HepG2 (cell line): Measurements from ENCODE around the gene LDLRAD4. TPM values are rescaled to one million over a fixed set of nuclear protein-coding genes. Genes with fewer than 3 reads are reported as not detected.

ENCODE experiments used
- ATAC-seq: fragments of 200-7000 bp; cut with Tn5 transposase; 3 replicates; pipeline ENCODE4 v1.9.1; 2020; ENCODE audit warnings: mild to moderate bottlenecking, moderate library complexity
- BruUV-seq: library from RNA; stranded (reverse); fragments of 400-500 nt; replicated peaks from 2 replicates; lab custom pipeline; 2021; lab: Mats Ljungman, UMichigan
- CTCF ChIA-PET: fragments of 300-600 bp; formaldehyde crosslinking; extraction: SDS; loops from one replicate; lab custom pipeline; 2021; ENCODE audit warnings: low total read pairs, inconsistent platforms, low intra/inter-chr PET ratio; lab: Yijun Ruan, JAX
- POLR2A ChIA-PET: fragments of 350-600 bp; sonication (Branson Sonifier 250); formaldehyde crosslinking; loops from one replicate; lab custom pipeline; 2020; ENCODE audit warnings: antibody characterized with exemption, inconsistent platforms; lab: Yijun Ruan, JAX
- DNase-seq: peaks from one replicate; pipeline ENCODE4 v3.0.0-alpha.2; 2015; ENCODE audit warnings: low spot score
- FAIRE-seq: peaks from 3 replicates; lab custom pipeline; 2011; peaks lifted over from hg19 to GRCh38; lab: Jason Lieb, UNC
- H2AFZ ChIP-seq: one replicate; pipeline ENCODE4 v1.6.1; 2011; ENCODE audit warnings: low read length, inconsistent platforms
- H3K27ac ChIP-seq: fragments of 300-600 bp; 3 replicates; pipeline ENCODE4 v1.8.0; 2011; ENCODE audit warnings: mixed run types, mild to moderate bottlenecking, mixed read lengths, low read length, inconsistent platforms; ENCODE audit not compliant: insufficient read depth; ENCODE audit errors: extremely low read length
- H3K27me3 ChIP-seq, 2 experiments: fragments of 200-600 bp in 1 of 2; 2 replicates in 1 of 2; 3 replicates in 1 of 2; pipeline versions ENCODE4 v1.6.0 to v1.8.0; 2011; ENCODE audit warnings: low read length in 2 of 2, mild to moderate bottlenecking in 2 of 2, moderate library complexity in 2 of 2, inconsistent platforms in 1 of 2; ENCODE audit not compliant: insufficient read depth in 2 of 2, control insufficient read depth in 1 of 2
- H3K36me3 ChIP-seq, 2 experiments: fragments of 200-600 bp in 1 of 2; replicated peaks in 1 of 2; 2 replicates in 1 of 2; 3 replicates in 1 of 2; pipeline versions ENCODE4 v1.5.1 to v1.8.0; 2011; ENCODE audit warnings: low read length in 2 of 2, inconsistent platforms in 1 of 2; ENCODE audit not compliant: insufficient read depth in 2 of 2, control insufficient read depth in 1 of 2
- H3K4me1 ChIP-seq: 2 replicates; pipeline ENCODE4 v1.5.1; 2012; ENCODE audit warnings: low read length, inconsistent platforms; ENCODE audit not compliant: insufficient read depth
- H3K4me2 ChIP-seq: 2 replicates; pipeline ENCODE4 v1.6.0; 2011; ENCODE audit warnings: low read depth, low read length, inconsistent platforms
- H3K4me3 ChIP-seq, 3 experiments: fragments of 200-600 bp in 1 of 3; sonication (generic), shearing (Covaris generic) in 1 of 3; replicated peaks in 1 of 3; 2 replicates each; pipeline ENCODE4 v1.5.1; 2011 to 2016; ENCODE audit warnings: low read length in 3 of 3, inconsistent platforms in 2 of 3, low read depth in 2 of 3, mild to moderate bottlenecking in 2 of 3, control low read depth in 1 of 3, mixed read lengths in 1 of 3; ENCODE audit not compliant: insufficient read depth in 1 of 3
- H3K79me2 ChIP-seq: one replicate; pipeline ENCODE4 v1.6.1; 2011; ENCODE audit warnings: low read length, inconsistent platforms; ENCODE audit not compliant: insufficient read depth
- H3K9ac ChIP-seq: 2 replicates; pipeline ENCODE4 v1.6.0; 2011; ENCODE audit warnings: mild to moderate bottlenecking, low read depth, low read length, inconsistent platforms; ENCODE audit not compliant: insufficient read depth
- H3K9me3 ChIP-seq: 2 replicates; pipeline ENCODE4 v1.5.1; 2012; ENCODE audit warnings: mild to moderate bottlenecking, low read length
- H4K20me1 ChIP-seq: 2 replicates; pipeline ENCODE4 v1.6.0; 2011; ENCODE audit warnings: inconsistent platforms, mild to moderate bottlenecking, low read length, moderate library complexity; ENCODE audit not compliant: insufficient read depth
- BCLAF1 ChIP-seq: fragments of 450-650 bp; IDR thresholded peaks from 2 replicates; pipeline ENCODE4 v1.6.1; 2017; ENCODE audit warnings: mild to moderate bottlenecking
- FOXP1 ChIP-seq, 2 experiments: fragments of 450-650 bp in 1 of 2; IDR thresholded peaks; 2 replicates each; pipeline ENCODE4 v1.6.1; 2017 to 2018; ENCODE audit warnings: antibody characterized with exemption in 1 of 2
- HMG20A ChIP-seq: IDR thresholded peaks from 2 replicates; pipeline ENCODE4 v1.6.1; 2016; ENCODE audit warnings: borderline replicate concordance
- ISL2 ChIP-seq: sonication (generic); formaldehyde crosslinking; IDR thresholded peaks from 2 replicates; pipeline ENCODE4 v1.5.0; 2020; ENCODE audit warnings: missing genetic modification reagents
- KDM3A ChIP-seq: IDR thresholded peaks from 2 replicates; pipeline ENCODE4 v1.6.1; 2018; ENCODE audit warnings: low read depth, missing compliant biosample characterization
- MLX ChIP-seq: IDR thresholded peaks from 2 replicates; pipeline ENCODE4 v1.6.1; 2016
- NCOA2 ChIP-seq: sonication (generic); formaldehyde crosslinking; IDR thresholded peaks from 2 replicates; pipeline ENCODE4 v1.8.0; 2022; ENCODE audit warnings: inconsistent platforms
- NR2F1 ChIP-seq, 2 experiments: fragments of 450-650 bp in 1 of 2; formaldehyde crosslinking in 1 of 2; IDR thresholded peaks; 2 replicates each; pipeline versions ENCODE4 v1.5.0 to v1.6.1; 2016 to 2020; ENCODE audit warnings: mild to moderate bottlenecking in 1 of 2, missing compliant biosample characterization in 1 of 2, missing genetic modification reagents in 1 of 2, moderate library complexity in 1 of 2
- NR2F6 ChIP-seq, 2 experiments: IDR thresholded peaks; 2 replicates each; pipeline ENCODE4 v1.6.1; 2016; ENCODE audit warnings: antibody characterized with exemption in 1 of 2, mild to moderate bottlenecking in 1 of 2
- PATZ1 ChIP-seq: sonication (generic); formaldehyde crosslinking; IDR thresholded peaks from 2 replicates; pipeline ENCODE4 v1.4.0; 2020; ENCODE audit warnings: missing genetic modification reagents
- SOX13 ChIP-seq, 3 experiments: fragments of 450-650 bp in 1 of 3; sonication (generic) in 1 of 3; formaldehyde crosslinking in 1 of 3; IDR thresholded peaks in 2 of 3; conservative IDR thresholded peaks in 1 of 3; 2 replicates each; pipeline versions ENCODE4 v1.5.0 to v1.6.1; 2016 to 2020; ENCODE audit warnings: antibody characterized with exemption in 1 of 3, mild to moderate bottlenecking in 1 of 3, missing compliant biosample characterization in 1 of 3, missing genetic modification reagents in 1 of 3, moderate library complexity in 1 of 3
- SOX5 ChIP-seq: IDR thresholded peaks from 2 replicates; pipeline ENCODE4 v1.6.1; 2016; ENCODE audit warnings: borderline replicate concordance
- SOX6 ChIP-seq, 2 experiments: fragments of 450-650 bp in 1 of 2; sonication (generic) in 1 of 2; formaldehyde crosslinking in 1 of 2; IDR thresholded peaks; 2 replicates each; pipeline versions ENCODE4 v1.4.0 to v1.6.1; 2017 to 2020; ENCODE audit warnings: antibody characterized with exemption in 1 of 2, mild to moderate bottlenecking in 1 of 2, missing genetic modification reagents in 1 of 2
- ZMYM3 ChIP-seq: sonication (generic); formaldehyde crosslinking; IDR thresholded peaks from 2 replicates; pipeline ENCODE4 v1.5.1; 2020; ENCODE audit warnings: mild to moderate bottlenecking, missing genetic modification reagents
- ZNF414 ChIP-seq: sonication (generic); formaldehyde crosslinking; IDR thresholded peaks from 2 replicates; pipeline ENCODE4 v1.5.0; 2020; ENCODE audit warnings: missing genetic modification reagents
- WGBS: methylation state at CpG from one replicate; pipeline ENCODE4 v1.1.6; 2017; ENCODE audit warnings: low lambda C conversion rate; 5-methylcytosine and 5-hydroxymethylcytosine counted together
- in situ Hi-C: cut with HindIII; loops from 2 replicates; pipeline ENCODE4 v1.10.0; 2017; ENCODE audit warnings: low pct_unique_long_range_greater_than_20kb; ENCODE audit not compliant: extremely low pct_ligation_motif_present
- intact Hi-C: fragments of 100-400 bp; cut with micrococcal nuclease; formaldehyde crosslinking; loops from one replicate; pipeline ENCODE4 v1.10.0; 2022; ENCODE audit not compliant: unreplicated experiment
- polyA plus RNA-seq, 8 experiments: library from polyadenylated mRNA; depleted of rRNA in 3 of 8; stranded (reverse) in 7 of 8; unstranded in 1 of 8; fragments of >200 nt; fragmentation: Illumina TruSeq in 4 of 8; extraction: Trizol in 4 of 8; gene quantifications; 2 replicates each; pipeline versions ENCODE4 v1.2.1 to v1.2.3, GENCODE V29; 2011 to 2016; ENCODE audit warnings: low read depth in 4 of 8, missing spikeins in 1 of 8, mixed read lengths in 1 of 8; ENCODE audit not compliant: insufficient read depth in 1 of 8
- total RNA-seq, 5 experiments: library from RNA; depleted of rRNA; stranded (reverse); fragments of >200 nt; fragmentation: Illumina TruSeq; extraction: Trizol; gene quantifications; 2 replicates each; pipeline ENCODE4 v1.2.3, GENCODE V29; 2016; ENCODE audit warnings: low read depth in 1 of 5

LDLRAD4 gene
- total and polyA plus RNA-seq, 2 of the 13 experiments (the other 11 are each of a cell fraction or from before 2014, with no cell fraction given), result 13.6 to 20.9 TPM

- TF ChIP-seq BCLAF1, result no peak
- TF ChIP-seq NR2F1 (CRISPR knock-in tag; IDR thresholded peaks at IDR 0.05), result no peak
- TF ChIP-seq, all 625 proteins: peak for 6
Observed at GRCh38 chr18:13445241-13445897, 226.8 kb downstream of the LDLRAD4 start (continued).

GRCh38 chr18:13446024-13446423, 227.5 kb downstream of the LDLRAD4 start:
- Histone ChIP-seq H3K4me3 (no peak overlapping the region), H3K4me2 (peak overlapping the region; percentile 33; the same call in 1 of the 2 replicates), H3K27me3 (no peaks in the 10 kb centered on the region), H3K9me3 (no peaks in the 10 kb centered on the region), H2AFZ (no peak overlapping the region), H3K27ac (no peak overlapping the region), H3K9ac (no peak overlapping the region), H3K36me3 (no peaks in the 10 kb centered on the region), H4K20me1 (no peaks in the 10 kb centered on the region), H3K4me1 (peaks cover 48% of the 10 kb centered on the region), H3K79me2 (no peaks in the 10 kb centered on the region)
- 31% methylated on average over 6 of the region's 6 CpGs for WGBS
- ATAC-seq, result peak; percentile 12; the same call in 2 of the 3 replicates
- ChIA-PET CTCF (no interaction called here), POLR2A (no interaction called here)
- intact Hi-C loops (loop anchor here (10.0 kb wide), 1 partner anchor 231 kb away; the partner anchor contains the start of gene LDLRAD4), in situ Hi-C loops (no loop called here)
- no peak for DNase-seq
- BruUV-seq, result no TSS peak
- FAIRE-seq, result no peak
- TF ChIP-seq FOXP1 (IDR thresholded peaks at IDR 0.05) (no peak), FOXP1 (CRISPR knock-in tag; IDR thresholded peaks at IDR 0.05) (peak; percentile 28; the same call in 1 of the 2 replicates), HMG20A (CRISPR knock-in tag) (peak; percentile 36; the same call in 1 of the 2 replicates), NR2F6 (IDR thresholded peaks at IDR 0.05) (0 out of 2 replicates have a peak, but pooled peaks have one; percentile 25), NR2F6 (CRISPR knock-in tag; IDR thresholded peaks at IDR 0.05) (0 out of 2 replicates have a peak, but pooled peaks have one; percentile 25), SOX13 (IDR thresholded peaks at IDR 0.05) (no peak), SOX13 (CRISPR knock-in tag; conservative IDR thresholded peaks at IDR 0.05 in 1 of 2, IDR thresholded peaks at IDR 0.05 in 1 of 2) (peak in 1 of 2 experiments; percentile 36; a peak in 1 of 4 replicates), MLX (CRISPR knock-in tag) (peak; percentile 71), NCOA2 (CRISPR knock-in tag) (peak; percentile 12; the same call in 1 of the 2 replicates), ISL2 (0 out of 2 replicates have a peak, but pooled peaks have one; percentile 29), SOX5 (peak; percentile 17; the same call in 1 of the 2 replicates), KDM3A (CRISPR knock-in tag) (no peak), ZMYM3 (CRISPR knock-in tag) (peak; percentile 48; the same call in 1 of the 2 replicates), PATZ1 (CRISPR knock-in tag) (peak; percentile 75), ZNF414 (no peak), SOX6 (IDR thresholded peaks at IDR 0.05) (no peak), SOX6 (CRISPR knock-in tag; IDR thresholded peaks at IDR 0.05) (peak; percentile 32; the same call in 1 of the 2 replicates)
